Measurements from ENCODE around the gene HAAO. TPM values are rescaled to one million over a fixed set of nuclear protein-coding genes. Genes with fewer than 3 reads are reported as not detected.
A peak's percentile ranks its signal among the peaks of the same experiment; 100 is the strongest.

The HAAO gene
- polyA plus RNA-seq, 3 donors = 10.5 to 29.6 (median 15.0) TPM

GRCh38 chr2:42724886-42725285 is 67.5 kb downstream of the HAAO start:
- H3K27me3 ChIP-seq (ENCODE audit: control insufficient read depth in 2 of 2, insufficient read depth in 2 of 2, low read length in 2 of 2) = no peaks in the 10 kb centered on the region
- H3K36me3 ChIP-seq (replicated peaks in 1 of 2; ENCODE audit: control insufficient read depth in 1 of 2, insufficient read depth in 2 of 2, low read length in 2 of 2) = no peaks in the 10 kb centered on the region
- H3K4me2 ChIP-seq (replicated peaks; ENCODE audit: extremely low read depth, low read length, poor library complexity, severe bottlenecking) = no peak overlapping the region
- Mint-ChIP-seq H3K4me3 (no peak overlapping the region), H3K27ac (peak overlapping the region; percentile 59 to 92 (median 82)), H3K9me3 (peaks cover 3 to 6% (median 5%) of the 10 kb centered on the region in 7 donors), H3K4me1 (peaks cover 33% of the 10 kb centered on the region), H3K27me3 (ENCODE audit: low read depth in 3 of 3) (no peaks in the 10 kb centered on the region), H3K36me3 (peaks cover 0 to 7% of the 10 kb centered on the region in 2 donors)
- H3K9ac ChIP-seq (ENCODE audit: insufficient read depth, low read length, poor library complexity, severe bottlenecking) = no peak overlapping the region
- peaks cover 0 to 2% of the 10 kb centered on the region in 2 donors for H3K9me3 ChIP-seq (replicated peaks in 1 of 2; ENCODE audit: control insufficient read depth in 1 of 2, insufficient read depth in 1 of 2, low read length in 2 of 2)
- peaks cover 36% of the 10 kb centered on the region in 2 donors for H3K4me1 ChIP-seq (ENCODE audit: control insufficient read depth in 1 of 2, insufficient read depth in 2 of 2, low read length in 2 of 2)
- peak; percentile 21 to 40 (median 36) for DNase-seq
- peak overlapping the region in 1 of 2 donors; percentile 11 for H3K27ac ChIP-seq (ENCODE audit: low read depth in 1 of 2, low read length in 2 of 2)
- TF ChIP-seq, protein P1, sequence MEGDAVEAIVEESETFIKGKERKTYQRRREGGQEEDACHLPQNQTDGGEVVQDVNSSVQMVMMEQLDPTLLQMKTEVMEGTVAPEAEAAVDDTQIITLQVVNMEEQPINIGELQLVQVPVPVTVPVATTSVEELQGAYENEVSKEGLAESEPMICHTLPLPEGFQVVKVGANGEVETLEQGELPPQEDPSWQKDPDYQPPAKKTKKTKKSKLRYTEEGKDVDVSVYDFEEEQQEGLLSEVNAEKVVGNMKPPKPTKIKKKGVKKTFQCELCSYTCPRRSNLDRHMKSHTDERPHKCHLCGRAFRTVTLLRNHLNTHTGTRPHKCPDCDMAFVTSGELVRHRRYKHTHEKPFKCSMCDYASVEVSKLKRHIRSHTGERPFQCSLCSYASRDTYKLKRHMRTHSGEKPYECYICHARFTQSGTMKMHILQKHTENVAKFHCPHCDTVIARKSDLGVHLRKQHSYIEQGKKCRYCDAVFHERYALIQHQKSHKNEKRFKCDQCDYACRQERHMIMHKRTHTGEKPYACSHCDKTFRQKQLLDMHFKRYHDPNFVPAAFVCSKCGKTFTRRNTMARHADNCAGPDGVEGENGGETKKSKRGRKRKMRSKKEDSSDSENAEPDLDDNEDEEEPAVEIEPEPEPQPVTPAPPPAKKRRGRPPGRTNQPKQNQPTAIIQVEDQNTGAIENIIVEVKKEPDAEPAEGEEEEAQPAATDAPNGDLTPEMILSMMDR (IDR thresholded peaks at IDR 0.05) = no peak
- H3K79me2 ChIP-seq (ENCODE audit: insufficient read depth, low read length) = no peaks in the 10 kb centered on the region
- no peaks in the 10 kb centered on the region for H4K20me1 ChIP-seq (ENCODE audit: insufficient read depth, low read length)
- peak overlapping the region; percentile 13 for H2AFZ ChIP-seq (ENCODE audit: insufficient read depth, low read depth, low read length, poor library complexity, severe bottlenecking)
- 80% methylated on average over 1 of the region's 2 CpGs for WGBS (ENCODE audit: insufficient coverage)
- intact Hi-C loops (cut with micrococcal nuclease) = loop anchor here in 1 of 2 donors (5.0 kb wide), 1 partner anchor 32 kb away; no protein-coding TSS in a partner anchor
- H3K4me3 ChIP-seq (replicated peaks in 1 of 3; ENCODE audit: low read depth in 2 of 3, low read length in 3 of 3) = no peak overlapping the region

DNA sequence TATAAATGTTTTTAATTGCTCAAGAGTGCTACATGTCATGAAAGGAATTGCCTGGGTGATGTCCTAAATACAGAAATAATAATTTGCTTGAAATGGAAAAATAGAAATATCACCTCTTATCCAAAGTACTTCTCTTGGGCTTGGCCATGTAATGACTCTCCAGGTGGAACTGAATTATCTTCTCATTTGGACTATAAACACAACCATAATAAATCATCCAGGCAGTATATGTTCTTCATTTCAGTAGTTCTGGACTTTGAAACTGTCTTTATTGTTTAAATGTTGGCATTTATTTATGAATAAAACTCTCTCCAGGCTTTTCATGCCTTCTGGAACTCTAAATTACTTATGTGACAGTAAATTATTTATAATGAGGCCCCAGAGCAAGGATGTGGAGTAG is 68.9 kb downstream of the HAAO start:
- peaks cover 36% of the 10 kb centered on the region in 2 donors for H3K4me1 ChIP-seq (ENCODE audit: control insufficient read depth in 1 of 2, insufficient read depth in 2 of 2, low read length in 2 of 2)
- no peaks in the 10 kb centered on the region for H3K27me3 ChIP-seq (ENCODE audit: control insufficient read depth in 2 of 2, insufficient read depth in 2 of 2, low read length in 2 of 2)
- no peak overlapping the region for H3K4me3 ChIP-seq (replicated peaks in 1 of 3; ENCODE audit: low read depth in 2 of 3, low read length in 3 of 3)
- H3K4me1 Mint-ChIP-seq = peaks cover 33% of the 10 kb centered on the region
- peaks cover 0 to 3% (median 0%) of the 10 kb centered on the region in 7 donors for H3K9me3 Mint-ChIP-seq
- no peaks in the 10 kb centered on the region for H3K27me3 Mint-ChIP-seq (ENCODE audit: low read depth in 3 of 3)
- H3K27ac Mint-ChIP-seq = peak overlapping the region in 5 of 7 donors; percentile 84 to 95 (median 92)
- no peak overlapping the region for H3K4me2 ChIP-seq (replicated peaks; ENCODE audit: extremely low read depth, low read length, poor library complexity, severe bottlenecking)
- intact Hi-C loops (cut with micrococcal nuclease) = loop anchor here (2.0 to 5.0 kb wide), 2 partner anchors 29 to 34 kb away; no protein-coding TSS in a partner anchor
- H3K36me3 Mint-ChIP-seq = peaks cover 0 to 5% of the 10 kb centered on the region in 2 donors
- no peaks in the 10 kb centered on the region for H4K20me1 ChIP-seq (ENCODE audit: insufficient read depth, low read length)
- TF ChIP-seq, protein P1 (IDR thresholded peaks at IDR 0.05) = no peak
- no peak overlapping the region for H2AFZ ChIP-seq (ENCODE audit: insufficient read depth, low read depth, low read length, poor library complexity, severe bottlenecking)
- H3K27ac ChIP-seq (ENCODE audit: low read depth in 1 of 2, low read length in 2 of 2) = peak overlapping the region in 1 of 2 donors; percentile 76
- no peak overlapping the region for H3K9ac ChIP-seq (ENCODE audit: insufficient read depth, low read length, poor library complexity, severe bottlenecking)
- no peak for DNase-seq
- no peak overlapping the region for H3K4me3 Mint-ChIP-seq
- H3K79me2 ChIP-seq (ENCODE audit: insufficient read depth, low read length) = no peaks in the 10 kb centered on the region
- H3K36me3 ChIP-seq (replicated peaks in 1 of 2; ENCODE audit: control insufficient read depth in 1 of 2, insufficient read depth in 2 of 2, low read length in 2 of 2) = no peaks in the 10 kb centered on the region
- H3K9me3 ChIP-seq (replicated peaks in 1 of 2; ENCODE audit: control insufficient read depth in 1 of 2, insufficient read depth in 1 of 2, low read length in 2 of 2) = no peaks in the 10 kb centered on the region

Measured in CD14-positive monocyte (primary cell).